HG02798 (cell line): ENCODE measurements around the gene NFIB.

Source experiments
- ATAC-seq: cut with Tn5 transposase; IDR thresholded peaks from one replicate; pipeline ENCODE4 v1.9.1; 2021; ENCODE audit warnings: mild to moderate bottlenecking; ENCODE audit not compliant: unreplicated experiment, poor library complexity

The NFIB gene

GRCh38 chr9:14096258-14096922 lies 217.6 kb downstream of the NFIB start:
- no peak for ATAC-seq

GRCh38 chr9:14095277-14095676 lies 218.7 kb downstream of the NFIB start:
- no peak for ATAC-seq

GRCh38 chr9:14094491-14094890 lies 219.4 kb downstream of the NFIB start:
- ATAC-seq, result no peak

- no peak for ATAC-seq
Observed at GRCh38 chr9:14092344-14092743, 221.6 kb downstream of the NFIB start.

- no peak for ATAC-seq
Observed at GRCh38 chr9:14089051-14089803, 224.7 kb downstream of the NFIB start.

- no peak for ATAC-seq
Observed at GRCh38 chr9:14087576-14087975, 226.4 kb downstream of the NFIB start.

- ATAC-seq, result no peak
Observed at GRCh38 chr9:14086495-14086894, 227.4 kb downstream of the NFIB start.

GRCh38 chr9:14085810-14086209 lies 228.1 kb downstream of the NFIB start:
- ATAC-seq, result no peak

- no peak for ATAC-seq
Observed at GRCh38 chr9:14084867-14085266, 229.1 kb downstream of the NFIB start.

- no peak for ATAC-seq
Observed at GRCh38 chr9:14083366-14083765, 230.6 kb downstream of the NFIB start.

GRCh38 chr9:14082732-14083131 lies 231.2 kb downstream of the NFIB start:
- ATAC-seq, result no peak

- ATAC-seq, result no peak
Observed at GRCh38 chr9:14081745-14082144, 232.2 kb downstream of the NFIB start.

- no peak for ATAC-seq
Observed at GRCh38 chr9:14080959-14081542, 232.9 kb downstream of the NFIB start.

- ATAC-seq, result no peak
Observed at GRCh38 chr9:14079440-14079839, 234.5 kb downstream of the NFIB start.

GRCh38 chr9:14077672-14078071 lies 236.3 kb downstream of the NFIB start:
- no peak for ATAC-seq

GRCh38 chr9:14075218-14075617 lies 238.7 kb downstream of the NFIB start:
- no peak for ATAC-seq

- ATAC-seq, result no peak
Observed at GRCh38 chr9:14072850-14073249, 241.1 kb downstream of the NFIB start.

- no peak for ATAC-seq
Observed at GRCh38 chr9:14071484-14071883, 242.5 kb downstream of the NFIB start.

GRCh38 chr9:14068690-14069089 lies 245.3 kb downstream of the NFIB start:
- no peak for ATAC-seq

GRCh38 chr9:14066831-14067230 lies 247.1 kb downstream of the NFIB start:
- ATAC-seq, result no peak

GRCh38 chr9:14066032-14066431 lies 247.9 kb downstream of the NFIB start:
- no peak for ATAC-seq

- no peak for ATAC-seq
Observed at GRCh38 chr9:14064940-14065339, 249.0 kb downstream of the NFIB start.
